HG02610 (cell line): ENCODE measurements around the gene FTL.

Experiments used
- ATAC-seq: cut with Tn5 transposase; IDR thresholded peaks from one replicate; pipeline ENCODE4 v1.9.1; 2021; ENCODE audit warnings: mild to moderate bottlenecking, moderate library complexity; ENCODE audit not compliant: unreplicated experiment

Gene FTL

GRCh38 chr19:48990400-48990799 is 25.3 kb downstream of the FTL start:
- ATAC-seq = no peak

GRCh38 chr19:48991011-48991609 is 26.0 kb downstream of the FTL start:
- no peak for ATAC-seq

- no peak for ATAC-seq
Observed at GRCh38 chr19:48991873-48992580, 26.9 kb downstream of the FTL start.

- no peak for ATAC-seq
Observed at GRCh38 chr19:48992581-48993174, 27.6 kb downstream of the FTL start.

GRCh38 chr19:48993175-48994034 is 28.3 kb downstream of the FTL start, which contains the start of the genes GYS1 and RUVBL2:
GYS1 (minus strand) TSS chr19:48993309; CDS start chr19:48993112, 197 bp downstream.
RUVBL2 (plus strand) TSS chr19:48993887; CDS start chr19:48993912, 25 bp downstream.
- ATAC-seq = peak; percentile 88

- no peak for ATAC-seq
Observed at GRCh38 chr19:48994035-48994386, 28.9 kb downstream of the FTL start.

GRCh38 chr19:48997972-48998371 is 32.9 kb downstream of the FTL start:
- no peak for ATAC-seq

- no peak for ATAC-seq
Observed at GRCh38 chr19:48999481-49000325, 34.6 kb downstream of the FTL start.

GRCh38 chr19:49004133-49004532 is 39.0 kb downstream of the FTL start:
- ATAC-seq = no peak

- no peak for ATAC-seq
Observed at GRCh38 chr19:49004964-49005614, 40.0 kb downstream of the FTL start.

GRCh38 chr19:49006905-49007304 is 41.8 kb downstream of the FTL start:
- no peak for ATAC-seq

GRCh38 chr19:49009828-49010227 is 44.7 kb downstream of the FTL start:
- no peak for ATAC-seq

- ATAC-seq = no peak
Observed at GRCh38 chr19:49010453-49010852, 45.3 kb downstream of the FTL start.

GRCh38 chr19:49011194-49011593 is 46.1 kb downstream of the FTL start:
- no peak for ATAC-seq

GRCh38 chr19:49014123-49014869 is 49.2 kb downstream of the FTL start:
- ATAC-seq = no peak

- ATAC-seq = no peak
Observed at GRCh38 chr19:49014870-49015255, 49.8 kb downstream of the FTL start.

GRCh38 chr19:49016067-49016839 is 51.1 kb downstream of the FTL start:
- no peak for ATAC-seq
